Upper lobe of left lung (tissue), 6 donors: Measurements from ENCODE around the gene BRINP2. TPM values are rescaled to one million over a fixed set of nuclear protein-coding genes. Genes with fewer than 3 reads are reported as not detected.

Experiments
- ATAC-seq, 2 donors: fragments of 200-7000 bp; cut with Tn5 transposase; one replicate each; pipeline ENCODE4 v1.9.1; 2022; ENCODE audit warnings: mild to moderate bottlenecking in 2 of 2, moderate library complexity in 2 of 2; ENCODE audit not compliant: low FRiP score in 2 of 2
- DNase-seq, 2 donors: peaks; one replicate each; pipeline ENCODE4 v3.0.0-alpha.2; 2019 to 2020
- H3K27ac ChIP-seq, 4 donors: fragments of 200-600 bp; sonication (generic); one replicate each; pipeline ENCODE4 v1.5.1; 2016 to 2019
- H3K27me3 ChIP-seq, 4 donors: fragments of 200-600 bp; sonication (generic); one replicate each; pipeline ENCODE4 v1.5.1; 2017 to 2019
- H3K36me3 ChIP-seq, 4 donors: fragments of 200-600 bp; sonication (generic); one replicate each; pipeline ENCODE4 v1.5.1; 2016 to 2019
- H3K4me1 ChIP-seq, 4 donors: fragments of 200-600 bp; sonication (generic); one replicate each; pipeline ENCODE4 v1.5.1; 2018 to 2019
- H3K4me3 ChIP-seq, 4 donors: fragments of 200-600 bp; sonication (generic); one replicate each; pipeline ENCODE4 v1.5.1; 2017 to 2019; ENCODE audit warnings: mild to moderate bottlenecking in 2 of 4, moderate library complexity in 1 of 4
- H3K9me3 ChIP-seq, 4 donors: fragments of 200-600 bp; sonication (generic); one replicate each; pipeline ENCODE4 v1.5.1; 2018 to 2019
- EP300 ChIP-seq, 4 donors: sonication (generic); formaldehyde crosslinking; IDR thresholded peaks; one replicate each; pipeline ENCODE4 v1.5.1; 2017; ENCODE audit warnings: antibody characterized with exemption in 4 of 4, control low read depth in 2 of 4
- POLR2A ChIP-seq, 4 donors: fragments of 450-650 bp; IDR thresholded peaks; one replicate each; pipeline ENCODE4 v1.5.1; 2016 to 2017; ENCODE audit warnings: antibody characterized with exemption in 4 of 4, mild to moderate bottlenecking in 2 of 4
- POLR2AphosphoS5 ChIP-seq, 2 donors: sonication (generic); formaldehyde crosslinking; IDR thresholded peaks; one replicate each; pipeline ENCODE4 v1.5.1; 2017; ENCODE audit warnings: antibody characterized with exemption in 2 of 2
- WGBS, 2 donors: methylation state at CpG; one replicate each; pipeline ENCODE4 v1.1.5; 2017 to 2018; 5-methylcytosine and 5-hydroxymethylcytosine counted together
- total RNA-seq, 6 donors: library from RNA; depleted of rRNA in 4 of 6; stranded (reverse); fragments of >200 nt in 4 of 6; gene quantifications; one replicate each; pipeline versions ENCODE4 v1.1.0 to v1.2.1, GENCODE V29; 2016 to 2021
- TF ChIP-seq, protein P1 (sequence below), 6 experiments: fragments of 450-650 bp in 4 of 6; fragments of 200-600 bp in 2 of 6; sonication (generic) in 2 of 6; IDR thresholded peaks; one replicate each; pipeline ENCODE4 v1.5.1; 2016 to 2019; ENCODE audit warnings: antibody characterized with exemption in 6 of 6
- donor health status: DM: no; HTN: no; CAD: no; lungs with moderate emphysema.
- donor health status: DM: no; HTN: yes; CAD: no; lungs with severe emphysema.

BRINP2 gene
- total RNA-seq, 6 donors from 2014 or later: 0.06 to 0.07 TPM; not detected in 4

GRCh38 chr1:177239792-177240191, 69.0 kb downstream of the BRINP2 start:
- Histone ChIP-seq H3K9me3 (no peaks in the 10 kb centered on the region), H3K4me1 (no peaks in the 10 kb centered on the region), H3K4me3 (no peak overlapping the region), H3K27ac (no peak overlapping the region), H3K27me3 (no peaks in the 10 kb centered on the region), H3K36me3 (no peaks in the 10 kb centered on the region)
- DNase-seq (no peak), ATAC-seq (no peak)
- TF ChIP-seq POLR2A (IDR thresholded peaks at IDR 0.05) (no peak), EP300 (IDR thresholded peaks at IDR 0.05) (no peak), POLR2AphosphoS5 (IDR thresholded peaks at IDR 0.05) (no peak)
- TF ChIP-seq, protein P1, sequence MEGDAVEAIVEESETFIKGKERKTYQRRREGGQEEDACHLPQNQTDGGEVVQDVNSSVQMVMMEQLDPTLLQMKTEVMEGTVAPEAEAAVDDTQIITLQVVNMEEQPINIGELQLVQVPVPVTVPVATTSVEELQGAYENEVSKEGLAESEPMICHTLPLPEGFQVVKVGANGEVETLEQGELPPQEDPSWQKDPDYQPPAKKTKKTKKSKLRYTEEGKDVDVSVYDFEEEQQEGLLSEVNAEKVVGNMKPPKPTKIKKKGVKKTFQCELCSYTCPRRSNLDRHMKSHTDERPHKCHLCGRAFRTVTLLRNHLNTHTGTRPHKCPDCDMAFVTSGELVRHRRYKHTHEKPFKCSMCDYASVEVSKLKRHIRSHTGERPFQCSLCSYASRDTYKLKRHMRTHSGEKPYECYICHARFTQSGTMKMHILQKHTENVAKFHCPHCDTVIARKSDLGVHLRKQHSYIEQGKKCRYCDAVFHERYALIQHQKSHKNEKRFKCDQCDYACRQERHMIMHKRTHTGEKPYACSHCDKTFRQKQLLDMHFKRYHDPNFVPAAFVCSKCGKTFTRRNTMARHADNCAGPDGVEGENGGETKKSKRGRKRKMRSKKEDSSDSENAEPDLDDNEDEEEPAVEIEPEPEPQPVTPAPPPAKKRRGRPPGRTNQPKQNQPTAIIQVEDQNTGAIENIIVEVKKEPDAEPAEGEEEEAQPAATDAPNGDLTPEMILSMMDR (IDR thresholded peaks at IDR 0.05): no peak
- WGBS, 2 donors: 70 to 80% methylated on average over 2 of the region's 2 CpGs

- Histone ChIP-seq H3K9me3 (no peaks in the 10 kb centered on the region), H3K27me3 (no peaks in the 10 kb centered on the region), H3K4me1 (no peaks in the 10 kb centered on the region), H3K27ac (no peak overlapping the region), H3K4me3 (no peak overlapping the region), H3K36me3 (no peaks in the 10 kb centered on the region)
- TF ChIP-seq EP300 (IDR thresholded peaks at IDR 0.05) (no peak), POLR2A (IDR thresholded peaks at IDR 0.05) (no peak), POLR2AphosphoS5 (IDR thresholded peaks at IDR 0.05) (no peak)
- TF ChIP-seq, protein P1 (IDR thresholded peaks at IDR 0.05): no peak
- WGBS, 2 donors: 68 to 83% methylated on average over 1 of the region's 1 CpG
- ATAC-seq: no peak
- no peak for DNase-seq
Measured at GRCh38 chr1:177243773-177244172, 73.0 kb downstream of the BRINP2 start.

DNA sequence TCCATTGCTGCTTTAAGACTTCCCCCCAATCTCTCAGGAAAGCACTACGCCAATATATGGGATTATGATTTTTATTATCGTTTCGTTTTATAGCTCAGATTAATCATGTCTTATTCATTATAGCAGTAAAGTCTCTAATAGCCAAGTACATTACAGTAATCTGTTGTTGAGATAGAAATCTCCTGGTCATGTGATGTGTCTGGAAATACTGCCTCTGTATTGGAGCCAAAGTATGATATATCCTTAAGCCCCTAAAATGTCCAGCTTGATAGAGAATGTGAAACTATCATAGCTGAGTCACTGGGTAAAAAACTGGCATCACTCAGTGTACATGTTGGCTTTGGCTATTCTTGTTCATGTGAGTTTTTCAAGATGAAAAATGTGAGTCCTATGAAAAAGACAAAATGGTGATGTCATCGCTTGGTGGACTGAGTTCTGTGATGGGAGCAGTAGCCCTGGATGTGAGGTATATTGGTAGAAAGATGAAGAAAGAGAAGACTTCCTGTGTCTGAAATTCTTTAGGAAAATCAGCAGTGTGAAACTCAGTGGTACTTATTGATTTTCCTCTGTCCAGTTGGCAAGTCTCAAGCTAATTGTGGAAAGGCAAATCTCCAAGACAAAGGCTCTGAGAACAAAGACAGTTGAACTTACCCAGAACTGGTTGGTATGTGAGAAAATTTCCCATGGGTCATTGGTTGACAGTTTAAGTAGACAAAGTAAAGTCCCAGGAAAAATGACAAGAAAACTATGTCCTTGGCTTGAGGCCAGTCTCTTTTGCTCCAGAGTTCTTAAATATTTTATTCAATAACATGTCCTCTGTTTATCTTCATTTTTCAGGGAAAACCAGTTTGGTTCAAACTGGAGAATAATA, 76.2 kb downstream of the BRINP2 start:
- Histone ChIP-seq H3K4me3 (no peak overlapping the region), H3K36me3 (no peaks in the 10 kb centered on the region), H3K27me3 (no peaks in the 10 kb centered on the region), H3K27ac (no peak overlapping the region), H3K4me1 (no peaks in the 10 kb centered on the region), H3K9me3 (no peaks in the 10 kb centered on the region)
- TF ChIP-seq EP300 (IDR thresholded peaks at IDR 0.05): no peak
- TF ChIP-seq, protein P1 (IDR thresholded peaks at IDR 0.05): no peak
- no peak for TF ChIP-seq POLR2AphosphoS5 (IDR thresholded peaks at IDR 0.05)
- TF ChIP-seq POLR2A (IDR thresholded peaks at IDR 0.05): no peak
- WGBS, 2 donors: 90 to 92% methylated on average over 4 of the region's 4 CpGs
- DNase-seq (no peak), ATAC-seq (no peak)

DNA sequence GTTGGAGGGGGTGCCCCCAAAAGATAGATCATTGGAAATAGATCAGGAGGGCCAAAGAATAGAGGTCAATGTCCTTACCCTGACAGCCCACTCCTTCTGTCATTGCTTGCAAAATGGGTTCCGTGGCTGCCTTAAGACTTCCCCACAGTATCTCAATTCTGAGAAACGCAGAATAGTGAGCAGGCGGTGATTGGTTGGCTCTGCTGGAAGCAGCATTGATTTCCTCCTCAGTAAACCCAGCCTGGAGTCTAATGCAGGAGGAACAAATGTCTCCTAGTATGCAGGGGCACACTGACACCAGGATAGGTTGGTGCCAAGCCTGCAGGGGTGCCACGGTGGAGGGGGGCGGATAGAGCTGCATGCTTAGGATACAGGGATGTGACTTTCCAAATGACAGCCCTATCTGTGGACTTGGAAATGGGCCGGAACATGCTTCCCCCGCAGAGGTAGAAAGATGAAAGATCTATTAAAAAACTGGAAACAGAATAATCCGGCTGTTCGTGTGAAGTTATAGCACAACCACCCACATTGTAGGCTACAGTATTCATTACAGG, 76.9 kb downstream of the BRINP2 start:
- TF ChIP-seq POLR2AphosphoS5 (IDR thresholded peaks at IDR 0.05) (no peak), EP300 (IDR thresholded peaks at IDR 0.05) (no peak)
- H3K4me3 ChIP-seq: no peak overlapping the region
- DNase-seq (no peak), ATAC-seq (no peak)
- no peaks in the 10 kb centered on the region for H3K27me3 ChIP-seq
- H3K36me3 ChIP-seq: no peaks in the 10 kb centered on the region
- 87 to 91% methylated on average over 9 of the region's 9 CpGs for WGBS, 2 donors
- no peak overlapping the region for H3K27ac ChIP-seq
- H3K9me3 ChIP-seq: no peaks in the 10 kb centered on the region
- H3K4me1 ChIP-seq: no peaks in the 10 kb centered on the region

DNA sequence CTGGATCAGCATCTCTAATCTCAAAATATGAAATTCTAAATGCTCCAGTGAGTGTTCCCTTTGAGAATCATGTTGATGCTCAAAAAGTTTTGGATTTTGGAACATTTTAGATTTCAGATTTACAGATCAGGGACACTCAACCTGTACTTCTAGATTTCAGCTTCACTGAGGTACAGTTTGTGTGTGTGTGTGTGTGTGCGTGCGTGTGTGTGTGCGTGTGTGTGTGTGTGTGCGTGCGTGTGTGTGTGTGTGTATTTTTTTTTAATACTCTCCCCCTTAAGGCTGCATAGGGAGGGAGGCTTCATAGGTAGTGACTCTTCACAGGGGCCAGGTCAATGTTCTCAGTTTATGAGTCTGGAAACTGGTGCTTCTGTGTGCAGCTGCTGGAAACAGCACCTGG, 77.5 kb downstream of the BRINP2 start:
- Histone ChIP-seq H3K4me1 (no peaks in the 10 kb centered on the region), H3K4me3 (no peak overlapping the region), H3K27ac (no peak overlapping the region), H3K9me3 (no peaks in the 10 kb centered on the region), H3K36me3 (no peaks in the 10 kb centered on the region), H3K27me3 (no peaks in the 10 kb centered on the region)
- WGBS, 2 donors: 65 to 70% methylated on average over 5 of the region's 5 CpGs
- DNase-seq: no peak
- no peak for ATAC-seq
- TF ChIP-seq POLR2AphosphoS5 (IDR thresholded peaks at IDR 0.05) (no peak), POLR2A (IDR thresholded peaks at IDR 0.05) (no peak), EP300 (IDR thresholded peaks at IDR 0.05) (no peak)
- TF ChIP-seq, protein P1 (IDR thresholded peaks at IDR 0.05): no peak
